ENCODE measurements around the gene FAM20B. TPM values are rescaled to one million over a fixed set of nuclear protein-coding genes. Genes with fewer than 3 reads are reported as not detected.

The FAM20B gene
- total and polyA plus RNA-seq, 2 of the 13 experiments (the other 11 are each of a cell fraction or from before 2014, with no cell fraction given): 13.8 to 26.9 TPM

GRCh38 chr1:179099891-179100290 lies 74.2 kb downstream of the FAM20B start (continued):
- no peak for TF ChIP-seq DR1 (CRISPR knock-in tag; IDR thresholded peaks at IDR 0.05)
- TF ChIP-seq RFX5 (IDR thresholded peaks at IDR 0.05; ENCODE audit: low read depth, low read length): no peak
- TF ChIP-seq RAD51 (IDR thresholded peaks at IDR 0.05; ENCODE audit: borderline replicate concordance): no peak
- TF ChIP-seq ZNF768 (CRISPR knock-in tag; IDR thresholded peaks at IDR 0.05): no peak
- TF ChIP-seq HNRNPK (IDR thresholded peaks at IDR 0.05; ENCODE audit: low read depth, low read length, poor library complexity, severe bottlenecking): no peak
- no peak for TF ChIP-seq NBN (conservative IDR thresholded peaks at IDR 0.05)

- Histone ChIP-seq H3K4me1 (ENCODE audit: insufficient read depth, low read length) (peaks cover 59% of the 10 kb centered on the region), H4K20me1 (ENCODE audit: insufficient read depth, low read length) (no peaks in the 10 kb centered on the region), H3K27me3 (ENCODE audit: control insufficient read depth in 1 of 2, insufficient read depth in 2 of 2, low read length in 2 of 2) (no peaks in the 10 kb centered on the region), H3K4me2 (ENCODE audit: low read depth, low read length) (no peak overlapping the region), H2AFZ (ENCODE audit: low read length) (no peak overlapping the region), H3K9ac (ENCODE audit: insufficient read depth, low read depth, low read length) (no peak overlapping the region), H3K9me3 (ENCODE audit: low read length) (no peaks in the 10 kb centered on the region), H3K27ac (ENCODE audit: extremely low read length, insufficient read depth, low read length) (no peak overlapping the region), H3K79me2 (ENCODE audit: insufficient read depth, low read length) (no peaks in the 10 kb centered on the region), H3K4me3 (replicated peaks in 1 of 3; ENCODE audit: insufficient read depth in 1 of 3, low read depth in 2 of 3, low read length in 3 of 3) (no peak overlapping the region), H3K36me3 (replicated peaks in 1 of 2; ENCODE audit: control insufficient read depth in 1 of 2, insufficient read depth in 2 of 2, low read length in 2 of 2) (peaks cover 3 to 10% of the 10 kb centered on the region in 2 experiments; a peak in 3 of 5 replicates)
- no TSS peak for BruUV-seq (replicated peaks)
- ATAC-seq: no peak
- no peak for FAIRE-seq
- ChIA-PET POLR2A (interaction anchor here (1.5 kb wide), 1 partner anchor 10 kb away, joined by 5 read pairs; no protein-coding TSS in a partner anchor), CTCF (ENCODE audit: low intra/inter-chr PET ratio, low total read pairs) (no interaction called here)
- intact Hi-C loops (cut with micrococcal nuclease; ENCODE audit: unreplicated experiment) (no loop called here), in situ Hi-C loops (cut with HindIII; ENCODE audit: extremely low pct_ligation_motif_present, low pct_unique_long_range_greater_than_20kb) (no loop called here)
- TF ChIP-seq ATF4 (CRISPR knock-in tag; IDR thresholded peaks at IDR 0.05) (no peak), CHD4 (IDR thresholded peaks at IDR 0.05; ENCODE audit: borderline replicate concordance, low read length) (no peak)
- 96% methylated on average over 4 of the region's 4 CpGs for WGBS (ENCODE audit: low lambda C conversion rate)
- no peak for DNase-seq (ENCODE audit: low spot score)
Observed at GRCh38 chr1:179101566-179101965, 75.9 kb downstream of the FAM20B start.
